PC-9 (cell line): ENCODE data around the gene KIRREL2. TPM values are rescaled to one million over a fixed set of nuclear protein-coding genes. Genes with fewer than 3 reads are reported as not detected.

Source experiments
- BruUV-seq: library from RNA; stranded (reverse); fragments of 400-500 nt; replicated peaks from 2 replicates; lab custom pipeline; 2021; lab: Mats Ljungman, UMichigan
- CTCF ChIA-PET: fragments of 300-600 bp; sonication (Branson Sonifier 250); formaldehyde crosslinking; loops from one replicate; lab custom pipeline; 2022; ENCODE audit warnings: antibody characterized with exemption; lab: Charles Lee
- POLR2A ChIA-PET: fragments of 300-600 bp; sonication (Branson Sonifier 250); formaldehyde crosslinking; loops from one replicate; lab custom pipeline; 2022; ENCODE audit warnings: antibody characterized with exemption; ENCODE audit not compliant: unreplicated experiment; lab: Charles Lee
- DNase-seq, 2 experiments: peaks; one replicate each; pipeline versions ENCODE4 v3.0.0 to v3.0.0-alpha.2; 2015 to 2022; ENCODE audit warnings: mixed read lengths in 1 of 2
- H2AFZ ChIP-seq: fragments of 200-600 bp; sonication (generic); 2 replicates; pipeline ENCODE4 v1.8.1; 2017; ENCODE audit warnings: antibody characterized with exemption
- H3F3A ChIP-seq: fragments of 200-600 bp; sonication (generic); 2 replicates; pipeline ENCODE4 v1.8.1; 2017; ENCODE audit warnings: antibody characterized with exemption, mild to moderate bottlenecking, low read depth; ENCODE audit not compliant: insufficient read depth
- H3K27ac ChIP-seq: fragments of 200-600 bp; sonication (generic); 2 replicates; pipeline ENCODE4 v1.6.1; 2016; ENCODE audit warnings: mixed run types
- H3K27me3 ChIP-seq: fragments of 200-600 bp; sonication (generic); 2 replicates; pipeline ENCODE4 v1.6.1; 2016; ENCODE audit warnings: low read depth, mixed run types; ENCODE audit not compliant: insufficient read depth
- H3K36me3 ChIP-seq: fragments of 200-600 bp; sonication (generic); 2 replicates; pipeline ENCODE4 v1.6.1; 2016; ENCODE audit warnings: low read depth, mixed run types
- H3K4me1 ChIP-seq: fragments of 200-600 bp; sonication (generic); replicated peaks from 2 replicates; pipeline ENCODE4 v1.6.1; 2016; ENCODE audit warnings: mixed run types; ENCODE audit not compliant: insufficient read depth
- H3K4me2 ChIP-seq: fragments of 200-600 bp; sonication (generic); 2 replicates; pipeline ENCODE4 v1.6.1; 2017; ENCODE audit warnings: mixed run types
- H3K4me3 ChIP-seq: fragments of 200-600 bp; sonication (generic); 2 replicates; pipeline ENCODE4 v1.6.1; 2016; ENCODE audit warnings: mixed run types
- H3K79me2 ChIP-seq: fragments of 200-600 bp; sonication (generic); 2 replicates; pipeline ENCODE4 v1.6.1; 2017; ENCODE audit warnings: low read depth, mixed run types
- H3K9me2 ChIP-seq: fragments of 200-600 bp; sonication (generic); 2 replicates; pipeline ENCODE4 v1.8.1; 2017; ENCODE audit warnings: mild to moderate bottlenecking; ENCODE audit not compliant: insufficient read depth
- H3K9me3 ChIP-seq: fragments of 200-600 bp; sonication (generic); 2 replicates; pipeline ENCODE4 v1.8.1; 2016; ENCODE audit warnings: low read depth; ENCODE audit not compliant: insufficient read depth
- H4K20me1 ChIP-seq: fragments of 200-600 bp; sonication (generic); 2 replicates; pipeline ENCODE4 v1.8.1; 2017; ENCODE audit not compliant: insufficient read depth
- EZH2 ChIP-seq: fragments of 200-600 bp; sonication (generic); IDR thresholded peaks from 2 replicates; pipeline ENCODE4 v1.8.0; 2017; ENCODE audit warnings: antibody characterized with exemption, low read depth
- intact Hi-C: fragments of 100-400 bp; cut with micrococcal nuclease; formaldehyde crosslinking; loops from one replicate; pipeline ENCODE4 v1.10.0; 2022; ENCODE audit not compliant: unreplicated experiment
- total RNA-seq: library from RNA; stranded (reverse); gene quantifications from 2 replicates; pipeline ENCODE4 v1.2.3, GENCODE V29; 2021
- TF ChIP-seq, protein P1 (sequence below): fragments of 200-600 bp; sonication (generic); conservative IDR thresholded peaks from 2 replicates; pipeline ENCODE4 v1.6.1; 2017; ENCODE audit warnings: mixed run types, antibody characterized with exemption, mild to moderate bottlenecking, moderate library complexity

The KIRREL2 gene
- total RNA-seq, 1 experiment from 2014 or later = not detected

DNA sequence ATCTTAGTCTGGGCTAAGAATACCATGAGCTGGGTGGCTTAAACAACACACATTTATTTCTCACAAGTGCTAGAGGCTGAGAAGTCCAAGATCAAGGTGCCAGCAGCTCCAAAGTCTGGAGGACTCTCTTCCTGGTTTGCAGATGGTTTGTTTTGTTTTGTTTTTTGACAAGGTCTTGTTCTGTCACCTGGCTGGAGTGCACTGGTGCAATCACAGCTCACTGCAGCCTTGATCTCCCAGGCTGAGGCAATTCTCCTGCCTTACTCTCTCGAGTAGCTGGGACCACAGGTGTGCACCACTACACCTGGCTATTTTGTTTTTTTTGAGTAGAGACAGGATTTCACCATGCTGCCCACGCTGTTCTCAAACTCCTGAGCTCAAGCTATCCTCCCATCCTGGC is 27.2 kb downstream of the KIRREL2 start:
- H3K27me3 ChIP-seq = peaks cover 7% of the 10 kb centered on the region; the same call in 1 of the 2 replicates
- H3K27ac ChIP-seq = no peak overlapping the region
- TF ChIP-seq, protein P1, sequence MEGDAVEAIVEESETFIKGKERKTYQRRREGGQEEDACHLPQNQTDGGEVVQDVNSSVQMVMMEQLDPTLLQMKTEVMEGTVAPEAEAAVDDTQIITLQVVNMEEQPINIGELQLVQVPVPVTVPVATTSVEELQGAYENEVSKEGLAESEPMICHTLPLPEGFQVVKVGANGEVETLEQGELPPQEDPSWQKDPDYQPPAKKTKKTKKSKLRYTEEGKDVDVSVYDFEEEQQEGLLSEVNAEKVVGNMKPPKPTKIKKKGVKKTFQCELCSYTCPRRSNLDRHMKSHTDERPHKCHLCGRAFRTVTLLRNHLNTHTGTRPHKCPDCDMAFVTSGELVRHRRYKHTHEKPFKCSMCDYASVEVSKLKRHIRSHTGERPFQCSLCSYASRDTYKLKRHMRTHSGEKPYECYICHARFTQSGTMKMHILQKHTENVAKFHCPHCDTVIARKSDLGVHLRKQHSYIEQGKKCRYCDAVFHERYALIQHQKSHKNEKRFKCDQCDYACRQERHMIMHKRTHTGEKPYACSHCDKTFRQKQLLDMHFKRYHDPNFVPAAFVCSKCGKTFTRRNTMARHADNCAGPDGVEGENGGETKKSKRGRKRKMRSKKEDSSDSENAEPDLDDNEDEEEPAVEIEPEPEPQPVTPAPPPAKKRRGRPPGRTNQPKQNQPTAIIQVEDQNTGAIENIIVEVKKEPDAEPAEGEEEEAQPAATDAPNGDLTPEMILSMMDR = no peak
- TF ChIP-seq EZH2 = no peak
- H3K9me3 ChIP-seq = no peaks in the 10 kb centered on the region
- H2AFZ ChIP-seq = no peak overlapping the region
- POLR2A ChIA-PET = no interaction called here
- no peak for DNase-seq
- no peak overlapping the region for H3K4me2 ChIP-seq
- BruUV-seq = no TSS peak
- no peaks in the 10 kb centered on the region for H3K4me1 ChIP-seq
- H3K9me2 ChIP-seq = no peaks in the 10 kb centered on the region
- no peaks in the 10 kb centered on the region for H3F3A ChIP-seq
- H3K79me2 ChIP-seq = no peaks in the 10 kb centered on the region
- H3K4me3 ChIP-seq = no peak overlapping the region
- CTCF ChIA-PET = interaction anchor here (1.1 kb wide), 1 partner anchor 47 kb away, joined by 4 read pairs; no protein-coding TSS in a partner anchor
- no peaks in the 10 kb centered on the region for H4K20me1 ChIP-seq
- no peaks in the 10 kb centered on the region for H3K36me3 ChIP-seq
- intact Hi-C loops = no loop called here

DNA sequence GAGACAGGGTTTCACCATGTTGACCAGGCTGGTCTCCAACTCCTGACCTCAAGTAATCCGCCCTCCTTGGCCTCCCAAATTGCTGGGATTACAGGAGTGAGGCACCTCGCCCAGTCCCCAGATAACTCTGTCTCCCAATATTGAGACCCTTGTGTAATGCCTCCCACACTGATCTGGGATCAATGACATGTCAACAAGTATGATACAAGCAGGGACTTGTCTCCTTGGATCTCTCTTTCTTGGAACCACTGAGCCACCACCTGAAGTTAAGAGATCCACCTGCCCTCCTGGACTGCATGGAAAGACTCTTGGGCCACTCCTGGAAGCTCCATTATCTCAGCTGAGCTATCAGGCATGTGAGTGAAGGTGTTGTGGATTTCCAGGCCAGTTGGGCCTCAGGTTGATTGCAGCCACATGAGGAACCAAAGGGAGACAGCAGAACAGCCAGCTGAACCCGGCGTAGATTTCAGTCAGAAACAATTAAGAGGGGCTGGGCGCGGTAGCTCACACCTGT is 28.6 kb downstream of the KIRREL2 start:
- DNase-seq = no peak
- Histone ChIP-seq H3F3A (no peaks in the 10 kb centered on the region), H3K79me2 (no peaks in the 10 kb centered on the region), H4K20me1 (no peaks in the 10 kb centered on the region), H2AFZ (no peak overlapping the region), H3K27ac (no peak overlapping the region), H3K9me3 (no peaks in the 10 kb centered on the region), H3K4me2 (no peak overlapping the region), H3K9me2 (no peaks in the 10 kb centered on the region), H3K27me3 (no peaks in the 10 kb centered on the region), H3K4me1 (no peaks in the 10 kb centered on the region), H3K36me3 (no peaks in the 10 kb centered on the region), H3K4me3 (no peak overlapping the region)
- ChIA-PET POLR2A (no interaction called here), CTCF (no interaction called here)
- intact Hi-C loops = no loop called here
- BruUV-seq = no TSS peak
- TF ChIP-seq, protein P1 = no peak
- no peak for TF ChIP-seq EZH2

DNA sequence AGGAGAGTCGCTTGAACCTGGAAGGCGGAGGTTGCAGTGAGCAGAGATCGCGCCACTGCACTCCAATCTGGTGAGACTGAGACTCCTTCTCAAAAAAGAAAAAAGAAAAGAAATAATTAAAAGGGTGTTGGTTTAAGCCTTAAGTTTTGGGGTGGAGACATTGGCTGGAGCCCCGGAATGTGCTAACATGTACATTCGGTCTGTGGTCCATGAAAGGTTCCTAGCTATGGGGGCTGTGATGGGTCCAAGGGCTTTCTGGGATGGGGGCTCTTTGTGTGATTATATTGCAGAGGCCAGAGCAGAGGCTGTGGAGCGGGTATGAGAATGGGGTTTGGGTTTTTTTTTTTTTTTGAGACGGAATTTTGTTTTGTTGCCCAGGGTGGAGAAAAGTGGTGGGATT is 29.2 kb downstream of the KIRREL2 start:
- Histone ChIP-seq H3K9me3 (no peaks in the 10 kb centered on the region), H3K4me1 (no peaks in the 10 kb centered on the region), H3F3A (no peaks in the 10 kb centered on the region), H3K27ac (no peak overlapping the region), H4K20me1 (no peaks in the 10 kb centered on the region), H3K4me3 (no peak overlapping the region), H3K36me3 (no peaks in the 10 kb centered on the region), H3K9me2 (no peaks in the 10 kb centered on the region), H3K79me2 (no peaks in the 10 kb centered on the region), H3K27me3 (no peaks in the 10 kb centered on the region), H3K4me2 (no peak overlapping the region), H2AFZ (no peak overlapping the region)
- no peak for TF ChIP-seq EZH2
- TF ChIP-seq, protein P1 = no peak
- DNase-seq = no peak
- ChIA-PET POLR2A (no interaction called here), CTCF (interaction anchor here (0.6 kb wide), 1 partner anchor 102 kb away, joined by 5 read pairs; no protein-coding TSS in a partner anchor)
- intact Hi-C loops = no loop called here
- no TSS peak for BruUV-seq
